Tibial nerve (tissue), 4 donors: ENCODE results near the gene EVX1. TPM values are rescaled to one million over a fixed set of nuclear protein-coding genes. Genes with fewer than 3 reads are reported as not detected.

Experiments used
- DNase-seq, 2 donors: peaks; one replicate each; pipeline ENCODE4 v3.0.0-alpha.2; 2019; ENCODE audit warnings: low spot score in 2 of 2
- H3K27ac ChIP-seq, 4 donors: fragments of 200-600 bp; sonication (generic) in 3 of 4; one replicate each; pipeline ENCODE4 v1.5.1; 2017 to 2019; ENCODE audit warnings: mild to moderate bottlenecking in 1 of 4
- H3K27me3 ChIP-seq, 2 donors: fragments of 200-600 bp; sonication (generic) in 1 of 2; one replicate each; pipeline versions ENCODE4 v1.5.1 to v1.6.0; 2017 to 2019
- H3K36me3 ChIP-seq, 3 donors: fragments of 200-600 bp; sonication (generic); one replicate each; pipeline ENCODE4 v1.5.1; 2018 to 2019
- H3K4me1 ChIP-seq, 4 donors: fragments of 200-600 bp; sonication (generic) in 3 of 4; one replicate each; pipeline ENCODE4 v1.5.1; 2017 to 2019
- H3K4me3 ChIP-seq, 4 donors: fragments of 200-600 bp; sonication (generic) in 3 of 4; one replicate each; pipeline ENCODE4 v1.5.1; 2017 to 2019; ENCODE audit warnings: mild to moderate bottlenecking in 1 of 4, moderate library complexity in 1 of 4
- H3K9me3 ChIP-seq, 4 donors: fragments of 200-600 bp; sonication (generic) in 3 of 4; one replicate each; pipeline ENCODE4 v1.5.1; 2017 to 2019
- EP300 ChIP-seq, 2 donors: sonication (generic); formaldehyde crosslinking; IDR thresholded peaks; one replicate each; pipeline ENCODE4 v1.6.1; 2017; ENCODE audit warnings: antibody characterized with exemption in 2 of 2, mild to moderate bottlenecking in 1 of 2
- POLR2A ChIP-seq, 2 donors: fragments of 450-650 bp; IDR thresholded peaks; one replicate each; pipeline ENCODE4 v1.6.1; 2017; ENCODE audit warnings: antibody characterized with exemption in 2 of 2, mild to moderate bottlenecking in 2 of 2, moderate library complexity in 2 of 2
- WGBS, 2 donors: methylation state at CpG; one replicate each; pipeline ENCODE4 v1.1.5; 2018; 5-methylcytosine and 5-hydroxymethylcytosine counted together
- total RNA-seq, 4 donors: library from RNA; depleted of rRNA; stranded (reverse); fragments of >200 nt; gene quantifications; one replicate each; pipeline ENCODE4 v1.1.0, GENCODE V29; 2016
- TF ChIP-seq, protein P1 (sequence below), 5 experiments: fragments of 200-600 bp in 3 of 5; fragments of 450-650 bp in 2 of 5; sonication (generic) in 3 of 5; IDR thresholded peaks; one replicate each; pipeline ENCODE4 v1.5.1; 2016 to 2019; ENCODE audit warnings: antibody characterized with exemption in 5 of 5, mild to moderate bottlenecking in 3 of 5, moderate library complexity in 2 of 5

EVX1 gene
- total RNA-seq, 4 donors from 2014 or later = not detected

DNA sequence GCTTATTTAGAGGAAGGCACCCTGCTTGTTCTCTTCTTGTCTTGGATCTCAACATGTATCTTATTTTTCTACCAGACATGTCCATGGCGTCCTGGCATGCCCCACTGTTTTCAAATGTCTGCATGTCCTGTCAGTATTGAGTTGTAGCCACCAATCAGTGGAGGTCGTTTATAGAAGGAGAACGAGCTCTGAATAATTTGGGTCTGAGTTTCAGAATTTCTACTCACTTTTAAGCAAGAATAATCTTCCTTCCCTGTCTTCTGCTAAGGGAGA is 39.8 kb upstream of the EVX1 start:
- Histone ChIP-seq H3K4me1 (peaks cover 0 to 65% (median 34%) of the 10 kb centered on the region in 4 donors), H3K36me3 (no peaks in the 10 kb centered on the region), H3K9me3 (no peaks in the 10 kb centered on the region), H3K27ac (no peak overlapping the region), H3K4me3 (no peak overlapping the region), H3K27me3 (peaks cover 6 to 93% of the 10 kb centered on the region in 2 donors)
- no peak for DNase-seq
- WGBS, 2 donors = 32 to 41% methylated on average over 3 of the region's 3 CpGs
- no peak for TF ChIP-seq EP300 (IDR thresholded peaks at IDR 0.05)
- TF ChIP-seq POLR2A (IDR thresholded peaks at IDR 0.05) = no peak
- TF ChIP-seq, protein P1, sequence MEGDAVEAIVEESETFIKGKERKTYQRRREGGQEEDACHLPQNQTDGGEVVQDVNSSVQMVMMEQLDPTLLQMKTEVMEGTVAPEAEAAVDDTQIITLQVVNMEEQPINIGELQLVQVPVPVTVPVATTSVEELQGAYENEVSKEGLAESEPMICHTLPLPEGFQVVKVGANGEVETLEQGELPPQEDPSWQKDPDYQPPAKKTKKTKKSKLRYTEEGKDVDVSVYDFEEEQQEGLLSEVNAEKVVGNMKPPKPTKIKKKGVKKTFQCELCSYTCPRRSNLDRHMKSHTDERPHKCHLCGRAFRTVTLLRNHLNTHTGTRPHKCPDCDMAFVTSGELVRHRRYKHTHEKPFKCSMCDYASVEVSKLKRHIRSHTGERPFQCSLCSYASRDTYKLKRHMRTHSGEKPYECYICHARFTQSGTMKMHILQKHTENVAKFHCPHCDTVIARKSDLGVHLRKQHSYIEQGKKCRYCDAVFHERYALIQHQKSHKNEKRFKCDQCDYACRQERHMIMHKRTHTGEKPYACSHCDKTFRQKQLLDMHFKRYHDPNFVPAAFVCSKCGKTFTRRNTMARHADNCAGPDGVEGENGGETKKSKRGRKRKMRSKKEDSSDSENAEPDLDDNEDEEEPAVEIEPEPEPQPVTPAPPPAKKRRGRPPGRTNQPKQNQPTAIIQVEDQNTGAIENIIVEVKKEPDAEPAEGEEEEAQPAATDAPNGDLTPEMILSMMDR (IDR thresholded peaks at IDR 0.05) = no peak

DNA sequence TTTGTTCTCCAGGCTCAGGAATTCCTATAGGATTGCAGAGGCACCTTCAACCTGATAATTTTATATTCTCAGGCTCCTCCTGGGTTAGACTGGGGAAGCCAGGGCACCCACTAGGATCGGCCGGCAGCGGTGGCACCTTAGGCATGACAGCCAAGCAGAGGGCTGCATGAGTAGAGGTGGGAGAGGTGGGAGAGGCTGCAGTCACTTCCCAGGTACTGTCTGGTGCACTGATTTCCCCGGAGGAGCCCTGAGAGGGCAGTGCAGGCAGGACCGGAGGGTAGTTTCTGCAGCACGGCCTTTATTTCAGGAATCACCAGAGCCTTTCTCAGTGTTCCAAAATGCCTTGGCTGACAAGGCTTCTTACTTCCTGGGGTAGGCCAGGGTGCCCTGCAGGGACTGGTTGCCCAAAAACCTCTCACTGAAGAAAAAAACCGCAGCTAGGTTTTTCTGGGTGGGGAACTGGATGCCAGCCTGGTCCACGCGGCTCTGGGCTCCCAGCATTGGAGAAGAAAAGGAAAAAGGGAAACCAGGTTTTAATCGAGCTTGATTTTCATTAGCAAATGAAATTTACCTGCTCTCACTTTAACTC is 39.1 kb upstream of the EVX1 start:
- Histone ChIP-seq H3K9me3 (no peaks in the 10 kb centered on the region), H3K4me3 (no peak overlapping the region), H3K4me1 (peaks cover 0 to 58% (median 29%) of the 10 kb centered on the region in 4 donors), H3K27ac (no peak overlapping the region), H3K36me3 (no peaks in the 10 kb centered on the region), H3K27me3 (peaks cover 0 to 93% of the 10 kb centered on the region in 2 donors)
- TF ChIP-seq, protein P1 (IDR thresholded peaks at IDR 0.05) = no peak
- no peak for TF ChIP-seq POLR2A (IDR thresholded peaks at IDR 0.05)
- 37 to 48% methylated on average over 10 of the region's 10 CpGs for WGBS, 2 donors
- DNase-seq = no peak

DNA sequence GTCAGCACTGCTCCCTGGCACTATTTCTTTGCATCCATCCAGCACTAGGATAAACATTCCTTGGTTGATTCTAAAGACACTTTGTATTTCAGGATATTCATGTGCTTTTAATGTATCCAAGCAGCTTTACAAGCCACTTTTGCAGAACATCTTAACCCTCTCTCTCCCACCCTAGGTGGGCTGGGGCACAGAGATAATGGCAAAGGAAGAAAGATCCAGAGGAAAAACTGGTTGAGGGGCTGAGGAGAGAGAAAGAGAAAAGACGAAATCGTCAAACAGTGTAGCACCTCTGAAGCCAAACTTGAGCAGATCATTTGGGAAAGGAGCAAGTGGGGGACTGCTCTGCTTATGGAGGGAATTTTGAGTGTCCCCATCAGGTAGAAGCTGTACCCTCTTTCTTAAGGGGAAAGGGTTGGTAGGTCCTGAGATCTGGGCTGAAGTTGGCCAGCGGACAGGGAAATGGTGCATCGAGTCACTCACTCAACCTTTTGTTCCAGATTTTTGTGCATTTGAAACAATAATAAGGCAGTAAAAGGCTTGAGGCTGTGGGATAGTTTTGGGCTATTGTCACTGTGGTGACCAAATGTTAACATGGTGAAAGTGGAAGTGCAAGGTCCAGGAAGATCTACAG is 38.5 kb upstream of the EVX1 start:
- Histone ChIP-seq H3K27me3 (peaks cover 0 to 93% of the 10 kb centered on the region in 2 donors), H3K4me1 (peaks cover 0 to 52% (median 25%) of the 10 kb centered on the region in 4 donors)
- 44 to 50% methylated on average over 4 of the region's 4 CpGs for WGBS, 2 donors

DNA sequence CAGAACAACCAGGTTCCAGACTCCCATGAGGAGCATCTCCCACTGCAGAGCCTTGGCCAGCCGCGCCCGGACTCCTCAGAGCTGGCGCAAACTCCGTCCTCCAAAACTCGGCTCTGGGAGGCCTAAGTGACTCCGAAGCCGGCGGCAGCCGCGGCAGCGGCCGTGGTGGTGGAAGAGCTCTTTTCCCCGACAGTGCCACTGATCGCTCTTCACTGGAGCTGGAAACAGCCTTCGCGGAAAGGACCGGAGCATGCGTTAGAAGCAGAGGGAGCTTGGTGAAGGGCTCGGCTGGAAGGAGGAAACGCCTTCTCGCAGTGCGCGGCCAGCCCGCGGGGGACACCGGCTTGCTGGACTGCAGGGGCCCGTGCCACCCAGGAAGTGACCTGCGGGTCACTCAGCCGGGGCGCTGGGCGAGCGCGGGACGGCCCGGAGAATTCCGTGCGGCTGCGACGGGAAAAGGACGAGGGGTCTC is 37.7 kb upstream of the EVX1 start:
- peak overlapping the region in 2 of 4 donors; percentile 6 to 35 for H3K4me3 ChIP-seq
- DNase-seq = no peak

More for the DNA sequence above, 38.5 kb upstream of the EVX1 start:
- no peak for TF ChIP-seq EP300 (IDR thresholded peaks at IDR 0.05)
- no peak for TF ChIP-seq POLR2A (IDR thresholded peaks at IDR 0.05)
- TF ChIP-seq, protein P1 (IDR thresholded peaks at IDR 0.05) = no peak
- H3K9me3 ChIP-seq = no peaks in the 10 kb centered on the region
- H3K4me3 ChIP-seq = no peak overlapping the region
- no peaks in the 10 kb centered on the region for H3K36me3 ChIP-seq
- no peak overlapping the region for H3K27ac ChIP-seq
- no peak for DNase-seq

More for the DNA sequence above, 37.7 kb upstream of the EVX1 start:
- Histone ChIP-seq H3K27ac (no peak overlapping the region), H3K36me3 (no peaks in the 10 kb centered on the region), H3K9me3 (no peaks in the 10 kb centered on the region), H3K4me1 (peaks cover 0 to 47% (median 22%) of the 10 kb centered on the region in 4 donors), H3K27me3 (peaks cover 0 to 97% of the 10 kb centered on the region in 2 donors)
- TF ChIP-seq, protein P1 (IDR thresholded peaks at IDR 0.05) = no peak
- TF ChIP-seq EP300 (IDR thresholded peaks at IDR 0.05) (no peak), POLR2A (IDR thresholded peaks at IDR 0.05) (no peak)
- WGBS, 2 donors = 4 to 11% methylated on average over 24 to 25 of the region's 41 CpGs
